Measurements from ENCODE around the gene TACC2. TPM values are rescaled to one million over a fixed set of nuclear protein-coding genes. Genes with fewer than 3 reads are reported as not detected.
A peak's percentile ranks its signal among the peaks of the same experiment; 100 is the strongest.
"Not testable (repeated sequence)": the region's sequence is repeated elsewhere in the genome, so short reads cannot be mapped to it uniquely, and the experiment has no call there.

Gene TACC2
- total and polyA plus RNA-seq, 8 donors: 17.9 to 43.6 (median 23.6) TPM

DNA sequence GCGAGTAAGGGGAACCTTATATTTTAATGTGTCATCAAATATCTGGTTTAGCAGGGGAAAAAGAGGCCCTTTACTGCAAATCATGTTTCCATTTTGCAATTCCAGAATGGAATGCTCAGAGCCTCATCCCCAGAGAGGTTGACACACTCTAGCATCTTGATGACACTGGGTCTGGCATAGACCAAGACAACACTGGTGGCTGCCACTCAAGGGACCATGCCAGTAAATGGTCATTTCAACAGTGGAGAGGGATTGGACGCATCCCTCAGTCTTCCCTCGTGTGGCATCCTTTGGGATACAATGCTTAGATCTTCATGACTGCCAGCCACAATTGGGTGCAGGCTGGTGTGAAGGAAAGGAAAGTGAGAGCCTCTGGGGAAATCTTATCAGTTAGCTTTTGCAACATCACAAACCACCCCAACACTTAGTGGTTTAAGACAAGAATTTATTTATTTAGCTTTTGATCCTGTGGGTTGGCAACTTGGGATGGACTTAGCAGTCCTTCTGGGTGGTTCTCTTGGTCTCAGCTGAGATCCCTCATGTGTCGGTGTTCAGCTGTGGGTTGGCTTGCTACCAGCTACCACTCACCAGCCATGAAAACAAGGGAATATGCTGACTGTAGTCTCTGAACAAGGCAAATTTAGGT lies 21.6 kb downstream of the TACC2 start:
- Histone ChIP-seq H3K9me3 (no peaks in the 10 kb centered on the region), H3K4me1 (peaks cover 5 to 12% (median 8%) of the 10 kb centered on the region in 3 donors), H3K27ac (no peak overlapping the region), H3K4me3 (no peak overlapping the region), H3K27me3 (no peaks in the 10 kb centered on the region), H3K36me3 (no peaks in the 10 kb centered on the region)
- DNase-seq: no peak
- no peak for FAIRE-seq
- intact Hi-C loops (cut with DNase I): no loop called here
- TF ChIP-seq, protein P1, sequence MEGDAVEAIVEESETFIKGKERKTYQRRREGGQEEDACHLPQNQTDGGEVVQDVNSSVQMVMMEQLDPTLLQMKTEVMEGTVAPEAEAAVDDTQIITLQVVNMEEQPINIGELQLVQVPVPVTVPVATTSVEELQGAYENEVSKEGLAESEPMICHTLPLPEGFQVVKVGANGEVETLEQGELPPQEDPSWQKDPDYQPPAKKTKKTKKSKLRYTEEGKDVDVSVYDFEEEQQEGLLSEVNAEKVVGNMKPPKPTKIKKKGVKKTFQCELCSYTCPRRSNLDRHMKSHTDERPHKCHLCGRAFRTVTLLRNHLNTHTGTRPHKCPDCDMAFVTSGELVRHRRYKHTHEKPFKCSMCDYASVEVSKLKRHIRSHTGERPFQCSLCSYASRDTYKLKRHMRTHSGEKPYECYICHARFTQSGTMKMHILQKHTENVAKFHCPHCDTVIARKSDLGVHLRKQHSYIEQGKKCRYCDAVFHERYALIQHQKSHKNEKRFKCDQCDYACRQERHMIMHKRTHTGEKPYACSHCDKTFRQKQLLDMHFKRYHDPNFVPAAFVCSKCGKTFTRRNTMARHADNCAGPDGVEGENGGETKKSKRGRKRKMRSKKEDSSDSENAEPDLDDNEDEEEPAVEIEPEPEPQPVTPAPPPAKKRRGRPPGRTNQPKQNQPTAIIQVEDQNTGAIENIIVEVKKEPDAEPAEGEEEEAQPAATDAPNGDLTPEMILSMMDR (IDR thresholded peaks at IDR 0.05): no peak
- no peak for ATAC-seq
- WGBS, 2 donors: 86 to 93% methylated on average over 4 of the region's 4 CpGs

DNA sequence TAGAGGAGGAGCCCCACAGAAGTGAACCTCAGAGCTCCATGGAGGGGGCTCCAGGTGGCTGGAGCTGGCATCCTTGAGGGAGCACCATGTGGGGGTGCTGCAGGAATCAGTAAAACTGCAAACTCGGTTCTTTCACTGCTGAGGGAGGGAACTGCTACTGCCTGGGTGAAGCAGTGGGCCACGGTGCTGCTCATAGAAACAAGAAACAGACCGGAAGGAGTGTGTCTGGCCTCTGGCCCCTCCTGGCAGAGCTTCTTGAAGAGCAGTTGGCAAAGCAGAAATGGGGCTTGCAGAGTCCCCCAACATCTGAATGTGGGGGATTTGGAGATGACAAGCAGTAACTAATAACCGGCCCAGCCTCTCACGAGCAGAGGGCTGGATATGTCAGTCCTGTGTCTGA lies 23.8 kb downstream of the TACC2 start:
- TF ChIP-seq, protein P1 (IDR thresholded peaks at IDR 0.05): no peak
- intact Hi-C loops (cut with DNase I): no loop called here
- Histone ChIP-seq H3K4me3 (no peak overlapping the region), H3K9me3 (no peaks in the 10 kb centered on the region), H3K36me3 (no peaks in the 10 kb centered on the region), H3K27me3 (no peaks in the 10 kb centered on the region), H3K27ac (peak overlapping the region in 3 of 4 donors; percentile 2 to 49 (median 26)), H3K4me1 (peaks cover 5 to 12% (median 8%) of the 10 kb centered on the region in 3 donors)
- no peak for DNase-seq
- 64 to 70% methylated on average over 5 of the region's 5 CpGs for WGBS, 2 donors
- FAIRE-seq: no peak
- peak in 1 of 4 donors; percentile 19 for ATAC-seq

DNA sequence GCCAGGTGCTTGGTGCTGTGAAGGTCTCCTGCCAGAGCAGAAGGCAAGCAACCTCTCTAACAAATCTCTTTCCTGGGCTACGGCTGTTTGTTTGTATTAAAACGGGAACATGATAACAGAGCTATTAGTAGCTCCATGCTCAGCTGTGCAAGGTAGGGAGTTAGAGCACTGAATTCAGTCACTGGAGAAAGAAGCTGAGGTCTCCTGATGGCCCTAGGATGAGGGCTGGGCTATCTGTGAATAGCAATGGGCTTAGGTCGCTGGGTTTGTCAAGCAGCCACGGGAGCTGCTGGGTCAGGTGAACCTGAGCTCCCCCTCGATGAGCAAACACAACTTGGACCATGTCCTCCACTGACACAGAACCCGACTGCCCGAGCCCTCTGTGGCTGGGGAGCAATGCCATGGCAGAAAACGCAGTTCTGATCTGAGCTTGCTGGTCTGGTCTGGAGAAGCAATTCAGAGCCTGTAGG lies 24.4 kb downstream of the TACC2 start:
- FAIRE-seq (no peak), DNase-seq (peak in 5 of 6 donors; percentile 38 to 60 (median 45)), ATAC-seq (peak; percentile 83 to 95 (median 94))
- Histone ChIP-seq H3K36me3 (no peaks in the 10 kb centered on the region), H3K4me3 (no peak overlapping the region), H3K9me3 (no peaks in the 10 kb centered on the region), H3K27me3 (no peaks in the 10 kb centered on the region), H3K4me1 (peaks cover 5 to 12% (median 8%) of the 10 kb centered on the region in 3 donors), H3K27ac (peak overlapping the region; percentile 1 to 49 (median 14))
- WGBS, 2 donors: 14 to 27% methylated on average over 8 of the region's 8 CpGs
- intact Hi-C loops (cut with DNase I): no loop called here
- TF ChIP-seq, protein P1 (IDR thresholded peaks at IDR 0.05): no peak

DNA sequence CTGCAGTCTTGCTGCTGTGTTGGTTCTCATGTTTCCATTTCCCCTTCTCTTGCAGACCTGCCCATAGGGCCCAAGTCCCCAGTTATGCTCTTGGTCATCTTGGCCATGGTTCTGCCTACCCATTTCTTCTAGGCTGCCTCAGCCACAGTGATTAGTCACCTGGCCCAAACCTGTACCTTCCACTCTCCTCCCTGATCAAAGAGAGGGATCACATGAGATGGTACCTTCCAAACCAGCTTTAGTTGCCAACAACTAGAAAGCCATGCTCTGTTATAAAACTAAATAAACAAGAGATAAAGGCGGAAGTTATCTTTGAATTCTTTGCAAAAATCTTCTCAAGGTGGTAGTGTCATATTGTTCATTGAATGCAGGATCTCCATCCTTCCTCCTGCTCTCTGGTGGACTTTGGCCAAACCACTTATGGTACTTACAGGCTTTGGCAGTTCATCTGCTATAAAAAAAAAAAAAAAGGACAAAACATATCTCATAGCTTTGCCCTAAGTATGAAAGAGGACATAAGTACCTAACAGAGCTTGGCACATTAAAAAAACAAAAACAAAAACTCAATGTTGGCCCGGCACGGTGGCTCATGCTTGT lies 25.8 kb downstream of the TACC2 start:
- intact Hi-C loops (cut with DNase I): no loop called here
- FAIRE-seq (peak; percentile 71), ATAC-seq (no peak), DNase-seq (no peak)
- Histone ChIP-seq H3K9me3 (no peaks in the 10 kb centered on the region), H3K4me3 (no peak overlapping the region), H3K27me3 (no peaks in the 10 kb centered on the region), H3K36me3 (no peaks in the 10 kb centered on the region), H3K27ac (no peak overlapping the region), H3K4me1 (peaks cover 5 to 12% (median 8%) of the 10 kb centered on the region in 3 donors)
- TF ChIP-seq, protein P1 (IDR thresholded peaks at IDR 0.05): no peak
- WGBS, 2 donors: 67 to 75% methylated on average over 3 of the region's 3 CpGs

DNA sequence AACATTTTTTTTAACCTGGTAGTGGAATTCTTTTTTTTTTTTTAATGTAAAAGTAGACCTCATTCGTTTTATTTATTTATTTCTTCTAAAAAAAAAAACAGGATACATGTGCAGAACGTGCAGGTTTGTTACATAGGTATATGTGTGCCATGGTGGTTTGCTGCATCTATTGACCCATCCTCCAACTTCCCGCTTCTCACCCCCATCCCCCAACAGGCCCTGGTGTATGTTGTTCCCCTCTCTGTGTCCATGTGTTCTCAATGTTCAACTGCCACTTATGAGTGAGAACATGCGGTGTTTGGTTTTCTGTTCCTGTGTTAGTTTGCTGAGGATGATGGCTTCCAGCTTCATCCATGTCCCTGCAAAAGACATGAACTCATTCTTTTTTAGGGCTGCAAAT lies 29.0 kb downstream of the TACC2 start:
- H3K27ac ChIP-seq; H3K27me3 ChIP-seq; DNase-seq; intact Hi-C loops (cut with DNase I); FAIRE-seq; H3K36me3 ChIP-seq; ATAC-seq; H3K9me3 ChIP-seq; H3K4me3 ChIP-seq: not testable (repeated sequence)
- H3K4me1 ChIP-seq: peaks cover 3 to 10% (median 8%) of the 10 kb centered on the region in 3 donors
- WGBS, 2 donors: 70 to 82% methylated on average over 4 of the region's 4 CpGs

Measured in pancreas (tissue), 10 donors.